Left ventricle myocardium superior (tissue), 1 donor: ENCODE data around the gene RPH3AL. TPM values are rescaled to one million over a fixed set of nuclear protein-coding genes. Genes with fewer than 3 reads are reported as not detected.

ENCODE experiments used
- ATAC-seq: fragments of 200-7000 bp; cut with Tn5 transposase; one replicate; pipeline ENCODE4 v1.9.1; 2020; ENCODE audit warnings: mild to moderate bottlenecking, moderate library complexity
- DNase-seq: peaks from one replicate; pipeline ENCODE4 v3.0.0-alpha.2; 2020
- intact Hi-C: fragments of 100-400 bp; cut with micrococcal nuclease; formaldehyde crosslinking; loops from one replicate; pipeline ENCODE4 v1.11.0; 2022
- total RNA-seq: library from RNA; stranded (reverse); fragmentation: NEBNext Ultra II Directional; extraction: Animal tissue kit (Norgen Biotek cat#: 25700); gene quantifications from one replicate; pipeline ENCODE4 v1.2.1, GENCODE V29; 2021
- donor health status: DM: no; HTN: yes; CAD: no; lungs with severe emphysema.

RPH3AL gene
- total RNA-seq, 1 donor from 2014 or later = 3.8 TPM

GRCh38 chr17:292016-292415, 60.6 kb downstream of the RPH3AL start:
- DNase-seq = no peak
- ATAC-seq = no peak
- intact Hi-C loops = no loop called here

- no peak for DNase-seq
- intact Hi-C loops = no loop called here
- ATAC-seq = no peak
These were observed 61.0 kb downstream of the RPH3AL start for GRCh38 chr17:291587-291986.

- intact Hi-C loops = no loop called here
- ATAC-seq (no peak), DNase-seq (no peak)
These were observed 62.0 kb downstream of the RPH3AL start for GRCh38 chr17:290626-291025.

- DNase-seq (no peak), ATAC-seq (no peak)
- intact Hi-C loops = no loop called here
These were observed 62.5 kb downstream of the RPH3AL start for GRCh38 chr17:290121-290521.

- ATAC-seq = no peak
- DNase-seq = no peak
- intact Hi-C loops = no loop called here
These were observed 63.2 kb downstream of the RPH3AL start for GRCh38 chr17:289409-289808.

- no peak for ATAC-seq
- intact Hi-C loops = no loop called here
- DNase-seq = no peak
These were observed 63.7 kb downstream of the RPH3AL start for GRCh38 chr17:288802-289356.

- ATAC-seq (no peak), DNase-seq (no peak)
- intact Hi-C loops = no loop called here
These were observed 66.0 kb downstream of the RPH3AL start for GRCh38 chr17:286571-286970.

- ATAC-seq = no peak
- intact Hi-C loops = no loop called here
- no peak for DNase-seq
These were observed 66.7 kb downstream of the RPH3AL start for GRCh38 chr17:285751-286422.

GRCh38 chr17:284676-285355, 67.8 kb downstream of the RPH3AL start:
- ATAC-seq (no peak), DNase-seq (no peak)
- intact Hi-C loops = no loop called here

- no peak for DNase-seq
- intact Hi-C loops = no loop called here
These were observed 68.5 kb downstream of the RPH3AL start for GRCh38 chr17:283911-284675.

GRCh38 chr17:282912-283882, 69.4 kb downstream of the RPH3AL start:
- intact Hi-C loops = no loop called here
- no peak for ATAC-seq

More at GRCh38 chr17:283911-284675, 68.5 kb downstream of the RPH3AL start:
- no peak for ATAC-seq

GRCh38 chr17:282000-282911, 70.4 kb downstream of the RPH3AL start:
- no peak for DNase-seq
- intact Hi-C loops = no loop called here
- ATAC-seq = no peak

More at GRCh38 chr17:282912-283882, 69.4 kb downstream of the RPH3AL start:
- no peak for DNase-seq

GRCh38 chr17:281365-281999, 71.1 kb downstream of the RPH3AL start:
- ATAC-seq (no peak), DNase-seq (no peak)
- intact Hi-C loops = no loop called here

- intact Hi-C loops = no loop called here
- ATAC-seq = no peak
These were observed 71.7 kb downstream of the RPH3AL start for GRCh38 chr17:280901-281300.

GRCh38 chr17:280216-280615, 72.4 kb downstream of the RPH3AL start:
- intact Hi-C loops = no loop called here
- no peak for DNase-seq
- no peak for ATAC-seq

More at GRCh38 chr17:280901-281300, 71.7 kb downstream of the RPH3AL start:
- DNase-seq = no peak

- DNase-seq (no peak), ATAC-seq (no peak)
These were observed 72.8 kb downstream of the RPH3AL start for GRCh38 chr17:279776-280175.

GRCh38 chr17:279331-279730, 73.3 kb downstream of the RPH3AL start:
- intact Hi-C loops = no loop called here
- DNase-seq (no peak), ATAC-seq (no peak)

More at GRCh38 chr17:279776-280175, 72.8 kb downstream of the RPH3AL start:
- intact Hi-C loops = no loop called here
